GM19397 (cell line): ENCODE measurements around the gene FBXW10.
"Not testable (repeated sequence)": the region's sequence is repeated elsewhere in the genome, so short reads cannot be mapped to it uniquely, and the experiment has no call there.

Experiments
- ATAC-seq: cut with Tn5 transposase; IDR thresholded peaks from one replicate; pipeline ENCODE4 v1.9.1; 2021; ENCODE audit warnings: mild to moderate bottlenecking, moderate library complexity; ENCODE audit not compliant: unreplicated experiment

Gene FBXW10

DNA sequence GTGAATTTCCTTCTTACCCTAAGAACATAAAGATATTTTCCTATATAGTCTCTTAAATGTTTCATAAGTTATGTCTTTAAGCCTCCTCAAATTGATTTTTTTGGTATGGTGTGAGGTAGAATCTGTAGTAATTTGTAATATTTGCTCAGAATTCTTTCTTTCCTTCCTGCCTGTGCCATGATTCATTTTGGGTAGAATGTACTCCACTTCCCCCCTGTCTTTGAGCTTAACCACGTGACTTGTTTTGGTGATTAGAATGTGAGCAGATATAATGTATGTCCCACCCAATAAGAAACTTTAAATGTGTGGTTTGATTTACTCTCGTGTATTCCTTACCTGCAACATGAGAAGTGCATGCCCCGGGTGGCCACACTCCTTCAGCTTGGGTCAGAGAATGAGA lies 77.6 kb downstream of the FBXW10 start:
- ATAC-seq, result not testable (repeated sequence)

DNA sequence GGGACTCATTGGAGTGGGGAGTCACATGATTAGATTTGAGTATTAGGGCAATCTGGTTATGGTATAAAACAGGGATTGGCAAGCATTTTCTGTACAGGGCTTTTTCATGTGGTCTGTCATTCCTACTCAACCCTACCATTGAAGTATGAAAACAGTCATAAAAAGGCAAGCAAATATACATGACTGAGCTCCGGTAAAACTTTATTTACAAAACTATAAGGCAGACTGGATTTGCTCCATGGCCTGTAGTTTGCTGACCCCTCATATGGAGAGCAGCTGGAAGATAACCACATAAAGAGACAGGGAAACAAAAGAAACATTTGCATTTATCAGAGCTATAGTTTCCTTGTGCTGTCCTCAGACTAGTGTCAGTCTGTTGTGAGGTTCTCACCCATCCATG lies 83.8 kb downstream of the FBXW10 start:
- ATAC-seq, result not testable (repeated sequence)
